IPS-18a (cell line): ENCODE measurements around the gene GOLGA6A.

Experiments
- H3K27ac ChIP-seq: one replicate; pipeline ENCODE4 v1.5.1; 2013; ENCODE audit warnings: low read length
- H3K27me3 ChIP-seq: one replicate; pipeline ENCODE4 v1.6.1; 2013; ENCODE audit warnings: mild to moderate bottlenecking, low read length; ENCODE audit not compliant: control insufficient read depth, insufficient read depth
- H3K36me3 ChIP-seq: one replicate; pipeline ENCODE4 v1.6.1; 2013; ENCODE audit warnings: low read depth, low read length; ENCODE audit not compliant: control insufficient read depth
- H3K4me1 ChIP-seq: one replicate; pipeline ENCODE4 v1.6.1; 2013; ENCODE audit warnings: low read depth, low read length; ENCODE audit not compliant: control insufficient read depth
- H3K4me3 ChIP-seq: one replicate; pipeline ENCODE4 v1.5.1; 2013; ENCODE audit warnings: low read length
- H3K9ac ChIP-seq: one replicate; pipeline ENCODE4 v1.6.1; 2013; ENCODE audit warnings: mild to moderate bottlenecking, low read length, moderate library complexity
- H3K9me3 ChIP-seq: one replicate; pipeline ENCODE4 v1.6.1; 2013; ENCODE audit warnings: low read depth, low read length; ENCODE audit not compliant: control insufficient read depth

GOLGA6A gene

GRCh38 chr15:74038707-74039655, 43.4 kb downstream of the GOLGA6A start:
- no peak overlapping the region for H3K27ac ChIP-seq

DNA sequence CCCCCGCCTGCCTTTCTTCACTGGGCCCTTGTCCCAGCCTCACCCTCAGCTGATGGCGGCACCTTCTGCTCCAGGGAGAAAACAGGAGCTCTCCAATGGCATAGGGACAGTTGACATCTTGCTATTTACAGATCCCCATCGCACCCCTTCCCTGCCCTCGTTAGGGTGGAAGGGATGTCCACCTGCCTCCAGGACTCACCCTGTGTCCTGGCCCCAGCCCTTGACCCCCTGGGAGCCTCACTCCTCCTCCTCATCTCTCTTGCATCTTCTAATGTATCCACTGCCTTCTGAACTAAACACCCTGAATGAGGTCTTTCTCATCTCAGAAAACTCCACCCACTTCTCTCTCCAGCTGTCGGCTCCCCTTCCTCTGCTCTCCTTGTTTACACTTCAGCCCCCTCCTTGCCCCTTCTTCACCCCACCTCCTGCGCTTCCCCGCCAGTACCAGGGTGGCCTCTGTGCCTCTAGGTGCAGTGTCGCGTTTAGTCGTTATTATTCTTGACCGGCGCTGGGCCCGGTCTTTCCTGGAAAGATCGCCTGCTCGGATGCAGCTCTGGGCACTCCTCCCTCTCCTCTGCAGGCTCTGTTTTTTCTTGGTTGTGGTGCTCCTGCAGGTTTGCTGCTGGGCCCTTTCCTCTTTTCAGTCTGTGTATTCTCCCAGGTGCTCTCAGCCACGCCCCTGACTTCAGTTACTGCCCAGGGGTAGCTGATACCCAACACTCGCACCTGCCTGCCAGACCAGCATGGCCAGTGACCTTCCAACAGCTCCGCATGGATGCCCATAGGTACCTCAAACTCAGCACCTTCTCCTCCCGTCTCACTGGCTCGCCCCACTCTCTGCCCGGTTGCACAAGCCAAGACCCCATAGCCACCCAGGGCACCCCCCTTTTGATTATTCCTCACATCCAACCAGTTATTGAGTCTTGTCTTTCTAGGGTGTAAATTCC, 44.9 kb downstream of the GOLGA6A start:
- no peaks in the 10 kb centered on the region for H3K9me3 ChIP-seq
- H3K4me3 ChIP-seq: no peak overlapping the region
- H3K36me3 ChIP-seq: peaks cover 3% of the 10 kb centered on the region
- H3K27me3 ChIP-seq: no peaks in the 10 kb centered on the region
- no peak overlapping the region for H3K9ac ChIP-seq
- H3K27ac ChIP-seq: no peak overlapping the region
- peaks cover 6% of the 10 kb centered on the region for H3K4me1 ChIP-seq

More at GRCh38 chr15:74038707-74039655, 43.4 kb downstream of the GOLGA6A start:
- Histone ChIP-seq H3K9me3 (no peaks in the 10 kb centered on the region), H3K4me3 (no peak overlapping the region), H3K9ac (no peak overlapping the region), H3K27me3 (no peaks in the 10 kb centered on the region), H3K36me3 (peaks cover 3% of the 10 kb centered on the region), H3K4me1 (peaks cover 6% of the 10 kb centered on the region)

DNA sequence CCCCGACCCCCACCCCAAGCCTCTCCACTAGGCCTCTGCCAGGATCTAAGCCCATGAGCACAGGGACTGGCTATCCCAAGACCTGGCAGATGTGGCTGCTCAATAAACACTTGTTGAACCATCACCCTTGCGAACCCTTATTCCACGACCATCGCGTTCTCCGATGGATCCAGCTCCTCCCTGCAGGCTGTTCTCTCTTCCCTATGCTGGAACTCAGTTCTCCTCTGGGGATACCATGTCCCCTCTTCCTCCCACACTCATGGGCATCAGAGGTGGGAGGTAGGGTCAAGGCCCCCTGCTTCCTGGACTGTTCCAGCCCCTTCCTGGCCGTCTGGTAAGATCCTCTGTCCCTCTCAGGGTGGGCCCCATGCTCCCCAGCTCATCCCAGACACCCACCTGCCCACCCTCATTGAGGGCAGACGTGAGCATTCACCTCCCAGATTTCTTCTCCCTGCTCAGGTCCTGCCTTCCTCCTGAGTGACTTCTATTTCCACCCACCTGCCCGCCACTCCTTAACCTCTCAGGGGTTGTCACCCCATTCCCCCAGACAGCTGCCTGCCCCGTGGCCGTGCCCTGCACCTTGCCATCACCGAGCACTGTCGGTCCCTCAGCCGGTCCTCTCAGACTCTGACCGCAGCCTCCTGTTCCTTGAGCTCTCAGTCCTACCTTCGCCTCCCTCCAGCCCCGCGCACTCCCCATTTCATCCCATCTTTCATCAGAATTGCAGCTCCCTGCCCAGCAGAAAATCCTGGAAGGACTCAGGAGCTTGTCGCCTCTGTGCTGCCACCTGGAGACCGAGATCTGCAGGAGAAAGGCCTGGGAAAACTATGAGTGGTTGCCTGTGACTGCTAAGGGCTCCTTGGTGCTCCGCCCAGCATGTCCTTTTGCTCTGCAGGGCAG, 45.8 kb downstream of the GOLGA6A start:
- Histone ChIP-seq H3K27ac (no peak overlapping the region), H3K4me3 (no peak overlapping the region), H3K36me3 (peaks cover 3% of the 10 kb centered on the region)

DNA sequence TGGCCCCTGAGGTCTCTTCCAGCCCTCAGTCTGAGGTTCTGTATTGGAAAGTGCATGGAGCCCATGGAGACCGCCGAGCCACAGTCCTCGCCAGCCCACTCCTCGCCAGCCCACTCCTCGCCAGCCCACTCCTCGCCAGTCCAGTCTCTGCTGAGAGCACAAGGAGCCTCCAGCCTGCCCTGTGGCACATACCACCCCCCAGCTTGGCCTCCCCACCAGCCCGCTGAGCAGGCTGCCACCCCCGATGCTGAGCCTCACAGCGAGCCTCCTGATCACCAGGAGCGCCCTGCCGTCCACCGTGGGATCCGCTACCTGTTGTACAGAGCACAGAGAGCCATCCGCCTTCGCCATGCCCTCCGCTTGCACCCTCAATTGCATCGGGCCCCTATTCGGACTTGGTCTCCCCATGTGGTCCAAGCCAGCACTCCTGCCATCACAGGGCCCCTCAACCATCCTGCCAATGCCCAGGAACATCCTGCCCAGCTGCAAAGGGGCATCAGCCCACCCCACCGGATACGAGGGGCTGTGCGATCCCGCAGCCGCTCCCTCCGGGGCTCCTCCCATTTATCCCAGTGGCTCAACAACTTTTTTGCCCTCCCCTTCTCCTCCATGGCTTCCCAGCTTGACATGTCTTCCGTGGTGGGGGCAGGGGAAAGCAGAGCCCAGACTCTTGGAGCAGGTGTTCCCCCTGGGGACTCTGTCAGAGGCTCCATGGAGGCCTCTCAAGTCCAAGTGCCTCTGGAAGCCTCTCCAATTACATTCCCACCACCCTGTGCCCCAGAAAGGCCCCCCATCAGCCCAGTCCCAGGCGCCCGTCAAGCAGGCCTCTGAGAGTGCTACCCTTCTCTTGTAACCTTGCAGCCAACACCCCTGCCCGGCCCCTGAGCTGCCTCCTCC, 47.0 kb downstream of the GOLGA6A start:
- Histone ChIP-seq H3K27me3 (no peaks in the 10 kb centered on the region), H3K4me3 (no peak overlapping the region), H3K4me1 (peaks cover 3% of the 10 kb centered on the region), H3K9me3 (no peaks in the 10 kb centered on the region), H3K27ac (no peak overlapping the region), H3K36me3 (peaks cover 3% of the 10 kb centered on the region), H3K9ac (no peak overlapping the region)

More for the DNA sequence above, 45.8 kb downstream of the GOLGA6A start:
- no peaks in the 10 kb centered on the region for H3K27me3 ChIP-seq
- no peak overlapping the region for H3K9ac ChIP-seq
- H3K4me1 ChIP-seq: peaks cover 6% of the 10 kb centered on the region
- no peaks in the 10 kb centered on the region for H3K9me3 ChIP-seq

- no peaks in the 10 kb centered on the region for H3K9me3 ChIP-seq
- H3K27ac ChIP-seq: no peak overlapping the region
- H3K36me3 ChIP-seq: peaks cover 3% of the 10 kb centered on the region
- no peaks in the 10 kb centered on the region for H3K4me1 ChIP-seq
- H3K4me3 ChIP-seq: no peak overlapping the region
- no peaks in the 10 kb centered on the region for H3K27me3 ChIP-seq
- H3K9ac ChIP-seq: no peak overlapping the region
These were observed 48.1 kb downstream of the GOLGA6A start for GRCh38 chr15:74034206-74034755.

- Histone ChIP-seq H3K27ac (no peak overlapping the region), H3K9me3 (no peaks in the 10 kb centered on the region), H3K9ac (no peak overlapping the region), H3K36me3 (peaks cover 3% of the 10 kb centered on the region), H3K4me1 (no peaks in the 10 kb centered on the region), H3K4me3 (no peak overlapping the region), H3K27me3 (no peaks in the 10 kb centered on the region)
These were observed 49.5 kb downstream of the GOLGA6A start for GRCh38 chr15:74032606-74033561.

GRCh38 chr15:74032046-74032445, 50.3 kb downstream of the GOLGA6A start:
- Histone ChIP-seq H3K36me3 (peaks cover 3% of the 10 kb centered on the region), H3K9me3 (no peaks in the 10 kb centered on the region), H3K27me3 (no peaks in the 10 kb centered on the region), H3K4me1 (no peaks in the 10 kb centered on the region), H3K9ac (no peak overlapping the region), H3K27ac (no peak overlapping the region), H3K4me3 (no peak overlapping the region)

GRCh38 chr15:74028646-74029045, 53.7 kb downstream of the GOLGA6A start:
- Histone ChIP-seq H3K4me3 (no peak overlapping the region), H3K36me3 (peaks cover 5% of the 10 kb centered on the region), H3K4me1 (no peaks in the 10 kb centered on the region), H3K9me3 (no peaks in the 10 kb centered on the region), H3K27ac (no peak overlapping the region), H3K27me3 (no peaks in the 10 kb centered on the region), H3K9ac (no peak overlapping the region)

DNA sequence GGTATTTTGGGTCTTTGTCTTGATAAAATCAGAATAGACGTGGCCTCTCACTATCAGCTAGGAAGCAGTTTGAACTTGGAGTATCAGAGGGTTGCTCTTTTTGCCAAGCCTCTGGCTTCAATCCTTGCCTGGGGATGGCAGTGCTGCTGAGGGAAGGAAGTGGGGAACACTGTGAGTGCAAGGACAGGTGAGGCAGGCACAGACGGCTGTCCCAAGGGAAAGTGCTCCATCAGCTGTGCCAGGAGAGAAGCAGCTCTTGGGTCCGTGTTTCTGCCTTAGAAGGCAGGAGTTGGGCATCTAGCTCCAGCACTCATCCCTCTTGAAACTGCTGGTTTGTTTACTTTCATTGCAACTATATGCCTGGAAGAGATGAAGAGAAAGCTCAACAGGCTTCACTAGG, 54.7 kb downstream of the GOLGA6A start:
- Histone ChIP-seq H3K4me3 (no peak overlapping the region), H3K36me3 (peaks cover 10% of the 10 kb centered on the region), H3K27ac (no peak overlapping the region), H3K9me3 (no peaks in the 10 kb centered on the region), H3K9ac (no peak overlapping the region), H3K27me3 (no peaks in the 10 kb centered on the region), H3K4me1 (no peaks in the 10 kb centered on the region)
